Hepatocyte (in vitro differentiated cells): ENCODE data around the gene PDXDC1. TPM values are rescaled to one million over a fixed set of nuclear protein-coding genes. Genes with fewer than 3 reads are reported as not detected.
"Not testable (repeated sequence)": the region's sequence is repeated elsewhere in the genome, so short reads cannot be mapped to it uniquely, and the experiment has no call there.

ENCODE experiments used
- DNase-seq: peaks from one replicate; pipeline ENCODE4 v3.0.0-alpha.2; 2016; ENCODE audit warnings: low spot score
- H2AFZ ChIP-seq: fragments of 200-600 bp; sonication (generic); 2 replicates; pipeline ENCODE4 v1.6.0; 2016; ENCODE audit warnings: antibody characterized with exemption, mild to moderate bottlenecking
- H3K27ac ChIP-seq: fragments of 200-600 bp; sonication (generic); 2 replicates; pipeline ENCODE4 v1.5.1; 2016; ENCODE audit warnings: mild to moderate bottlenecking
- H3K27me3 ChIP-seq: fragments of 200-600 bp; sonication (generic); 2 replicates; pipeline ENCODE4 v1.6.1; 2016
- H3K36me3 ChIP-seq: fragments of 200-600 bp; sonication (generic); replicated peaks from 2 replicates; pipeline ENCODE4 v1.5.1; 2016; ENCODE audit warnings: low read depth; ENCODE audit not compliant: insufficient read depth
- H3K4me1 ChIP-seq: fragments of 200-600 bp; sonication (generic); 2 replicates; pipeline ENCODE4 v1.5.1; 2016; ENCODE audit warnings: mild to moderate bottlenecking, moderate library complexity; ENCODE audit not compliant: insufficient read depth
- H3K4me2 ChIP-seq: fragments of 200-600 bp; sonication (generic); 2 replicates; pipeline ENCODE4 v1.6.0; 2016
- H3K4me3 ChIP-seq: fragments of 200-600 bp; sonication (generic); 2 replicates; pipeline ENCODE4 v1.5.1; 2016; ENCODE audit warnings: mild to moderate bottlenecking
- H3K79me2 ChIP-seq: fragments of 200-600 bp; sonication (generic); 2 replicates; pipeline ENCODE4 v1.6.0; 2017; ENCODE audit warnings: mild to moderate bottlenecking
- H3K9me2 ChIP-seq: fragments of 200-600 bp; sonication (generic); replicated peaks from 2 replicates; pipeline ENCODE4 v1.6.0; 2017; ENCODE audit warnings: mild to moderate bottlenecking; ENCODE audit not compliant: insufficient read depth
- H3K9me3 ChIP-seq: fragments of 200-600 bp; sonication (generic); 2 replicates; pipeline ENCODE4 v1.5.1; 2016; ENCODE audit warnings: low read depth, mild to moderate bottlenecking
- H4K20me1 ChIP-seq: fragments of 200-600 bp; sonication (generic); 2 replicates; pipeline ENCODE4 v1.6.0; 2016; ENCODE audit warnings: mild to moderate bottlenecking; ENCODE audit not compliant: insufficient read depth, poor library complexity, severe bottlenecking
- CTCF ChIP-seq: fragments of 200-600 bp; sonication (generic); IDR thresholded peaks from 2 replicates; pipeline ENCODE4 v1.5.1; 2016; ENCODE audit warnings: antibody characterized with exemption, mild to moderate bottlenecking; ENCODE audit not compliant: poor library complexity
- EZH2 ChIP-seq: fragments of 200-600 bp; sonication (generic); IDR thresholded peaks from 2 replicates; pipeline ENCODE4 v1.6.1; 2016; ENCODE audit warnings: antibody characterized with exemption, mild to moderate bottlenecking, borderline replicate concordance
- EZH2phosphoT487 ChIP-seq: fragments of 200-600 bp; sonication (generic); IDR thresholded peaks from one replicate; pipeline ENCODE4 v1.6.1; 2018; ENCODE audit warnings: antibody characterized with exemption, mild to moderate bottlenecking, low read depth, moderate library complexity; ENCODE audit not compliant: unreplicated experiment, severe bottlenecking
- WGBS: methylation state at CpG from one replicate; pipeline ENCODE4 v1.1.6; 2016; ENCODE audit warnings: low lambda C conversion rate; ENCODE audit errors: missing lambda C conversion rate; 5-methylcytosine and 5-hydroxymethylcytosine counted together
- polyA plus RNA-seq: library from polyadenylated mRNA; unstranded; fragments of >200 nt; fragmentation: Nextera tagmentation; extraction: Ambion mirVana; gene quantifications from 2 replicates; pipeline ENCODE4 v1.2.1, GENCODE V29; 2016
- total RNA-seq: library from RNA; depleted of rRNA; stranded (reverse); fragments of >200 nt; gene quantifications from 2 replicates; pipeline ENCODE4 v1.2.3, GENCODE V29; 2014

Gene PDXDC1
- total and polyA plus RNA-seq, 2 experiments from 2014 or later: 141 to 146 TPM

- 97% methylated on average over 21 of the region's 21 CpGs for WGBS
- no peak overlapping the region for H3K4me2 ChIP-seq
- no peak for DNase-seq
These were observed 72.0 kb downstream of the PDXDC1 start for GRCh38 chr16:15046692-15047376.

GRCh38 chr16:15049581-15050180 lies 74.9 kb downstream of the PDXDC1 start:
- Histone ChIP-seq H3K4me3 (no peak overlapping the region), H3K9me2 (no peaks in the 10 kb centered on the region), H3K4me1 (no peaks in the 10 kb centered on the region), H3K36me3 (no peaks in the 10 kb centered on the region), H3K4me2 (no peak overlapping the region), H2AFZ (no peak overlapping the region), H3K9me3 (no peaks in the 10 kb centered on the region), H4K20me1 (peaks cover 2% of the 10 kb centered on the region), H3K79me2 (peaks cover 20% of the 10 kb centered on the region), H3K27me3 (no peaks in the 10 kb centered on the region), H3K27ac (no peak overlapping the region)
- DNase-seq: no peak
- WGBS: 93% methylated on average over 3 of the region's 3 CpGs
- no peak for TF ChIP-seq CTCF
- TF ChIP-seq EZH2: no peak
- TF ChIP-seq EZH2phosphoT487: no peak

More at GRCh38 chr16:15046692-15047376, 72.0 kb downstream of the PDXDC1 start:
- peaks cover 2% of the 10 kb centered on the region for H4K20me1 ChIP-seq
- no peaks in the 10 kb centered on the region for H3K27me3 ChIP-seq
- no peaks in the 10 kb centered on the region for H3K9me3 ChIP-seq
- H3K9me2 ChIP-seq: no peaks in the 10 kb centered on the region
- H3K79me2 ChIP-seq: peaks cover 6% of the 10 kb centered on the region
- no peak overlapping the region for H3K27ac ChIP-seq
- H3K36me3 ChIP-seq: no peaks in the 10 kb centered on the region
- no peak overlapping the region for H2AFZ ChIP-seq
- no peaks in the 10 kb centered on the region for H3K4me1 ChIP-seq
- TF ChIP-seq EZH2: no peak
- no peak for TF ChIP-seq CTCF
- TF ChIP-seq EZH2phosphoT487: no peak
- H3K4me3 ChIP-seq: no peak overlapping the region

GRCh38 chr16:15050440-15050839 lies 75.6 kb downstream of the PDXDC1 start:
- H4K20me1 ChIP-seq, DNase-seq, H3K27ac ChIP-seq, H3K36me3 ChIP-seq, H2AFZ ChIP-seq, H3K9me2 ChIP-seq, H3K4me1 ChIP-seq, H3K9me3 ChIP-seq, H3K4me3 ChIP-seq, H3K27me3 ChIP-seq, H3K4me2 ChIP-seq: not testable (repeated sequence)
- WGBS: 100% methylated on average over 1 of the region's 1 CpG
- H3K79me2 ChIP-seq: peaks cover 27% of the 10 kb centered on the region

GRCh38 chr16:15051387-15051951 lies 76.6 kb downstream of the PDXDC1 start:
- Histone ChIP-seq H3K27ac (no peak overlapping the region), H3K4me1 (no peaks in the 10 kb centered on the region), H2AFZ (no peak overlapping the region), H3K9me3 (no peaks in the 10 kb centered on the region), H3K27me3 (no peaks in the 10 kb centered on the region), H3K9me2 (no peaks in the 10 kb centered on the region), H4K20me1 (peaks cover 2% of the 10 kb centered on the region), H3K4me2 (no peak overlapping the region), H3K79me2 (peaks cover 29% of the 10 kb centered on the region), H3K36me3 (no peaks in the 10 kb centered on the region), H3K4me3 (no peak overlapping the region)
- TF ChIP-seq EZH2 (no peak), CTCF (no peak), EZH2phosphoT487 (no peak)
- no peak for DNase-seq
- WGBS: over 99% methylated on average over 9 of the region's 9 CpGs
